ENCODE results near the gene FLYWCH1. TPM values are rescaled to one million over a fixed set of nuclear protein-coding genes. Genes with fewer than 3 reads are reported as not detected.

Gene FLYWCH1
- total and polyA plus RNA-seq, 2 of the 8 experiments (the other 6 are each of a cell fraction or from before 2014, with no cell fraction given): 12.4 to 23.5 TPM

GRCh38 chr16:2966808-2967191 lies 55.1 kb downstream of the FLYWCH1 start:
- Histone ChIP-seq H4K8ac (ENCODE audit: extremely low read depth, insufficient read depth, low read length) (no peak overlapping the region), H3K79me2 (ENCODE audit: control insufficient read depth in 1 of 2, insufficient read depth in 2 of 2, low read length in 2 of 2) (peaks cover 0 to 2% of the 10 kb centered on the region in 2 experiments; a peak in 1 of 4 replicates), H4K5ac (ENCODE audit: insufficient read length, low read depth, low read length) (no peak overlapping the region), H2AK5ac (ENCODE audit: low read depth, low read length) (no peak overlapping the region), H4K91ac (replicated peaks; ENCODE audit: insufficient read length, low read length) (no peak overlapping the region), H2BK5ac (ENCODE audit: low read depth, low read length) (no peak overlapping the region), H3K27ac (ENCODE audit: low read depth, low read length) (no peak overlapping the region), H3K4me3 (ENCODE audit: extremely low read depth in 1 of 4, insufficient read depth in 2 of 4, low read depth in 3 of 4, low read length in 4 of 4) (peak overlapping the region; percentile 8 to 51 (median 18); a peak in 6 of 8 replicates), H3K14ac (ENCODE audit: insufficient read length) (no peak overlapping the region), H3K18ac (ENCODE audit: extremely low read depth, low read length) (no peak overlapping the region), H2BK20ac (ENCODE audit: low read length) (no peak overlapping the region), H2BK120ac (replicated peaks; ENCODE audit: low read depth, low read length) (no peak overlapping the region), H3K23ac (ENCODE audit: insufficient read length) (no peak overlapping the region), H3K36me3 (ENCODE audit: control insufficient read depth in 2 of 4, insufficient read depth in 4 of 4, low read length in 3 of 4) (peaks cover 0 to 4% (median 0%) of the 10 kb centered on the region in 4 experiments; a peak in 2 of 8 replicates), H3K4me2 (ENCODE audit: insufficient read depth in 1 of 2, low read depth in 2 of 2, low read length in 2 of 2) (peak overlapping the region; percentile 40 to 66), H3K23me2 (ENCODE audit: low read depth, low read length) (peaks cover 27% of the 10 kb centered on the region), H2BK12ac (ENCODE audit: low read depth, low read length) (no peak overlapping the region), H2BK15ac (ENCODE audit: low read length) (no peak overlapping the region), H3K27me3 (replicated peaks in 1 of 4; ENCODE audit: control insufficient read depth in 3 of 4, extremely low read depth in 1 of 4, insufficient read depth in 3 of 4, low read length in 3 of 4) (peaks cover 15 to 32% (median 23%) of the 10 kb centered on the region in 4 experiments; a peak in 6 of 7 replicates), H3K9ac (replicated peaks in 1 of 4; ENCODE audit: extremely low read depth in 1 of 4, low read depth in 3 of 4, low read length in 3 of 4) (no peak overlapping the region), H3K4me1 (replicated peaks in 1 of 4; ENCODE audit: control insufficient read depth in 3 of 4, insufficient read depth in 4 of 4, low read length in 3 of 4) (peaks cover 0 to 40% (median 23%) of the 10 kb centered on the region in 4 experiments; a peak in 6 of 7 replicates), H2AFZ (ENCODE audit: low read length) (no peak overlapping the region), H3K56ac (replicated peaks; ENCODE audit: insufficient read length, low read depth, low read length) (no peak overlapping the region), H4K20me1 (replicated peaks in 1 of 2; ENCODE audit: control insufficient read depth in 1 of 2, insufficient read depth in 2 of 2, low read length in 2 of 2) (peaks cover 17 to 19% of the 10 kb centered on the region in 2 experiments), H3K9me3 (ENCODE audit: insufficient read depth in 2 of 2, low read depth in 1 of 2, low read length in 1 of 2) (no peaks in the 10 kb centered on the region), H3K4ac (replicated peaks; ENCODE audit: insufficient read length, low read depth, low read length) (no peak overlapping the region), H3K79me1 (ENCODE audit: low read depth, low read length) (peaks cover 7% of the 10 kb centered on the region)
- WGBS, 2 experiments (ENCODE audit: extremely low coverage in 1 of 2, insufficient coverage in 1 of 2, insufficient read length in 1 of 2, insufficient replicate concordance in 2 of 2, low coverage in 1 of 2, low lambda C conversion rate in 2 of 2, missing lambda C conversion rate in 1 of 2): 14% methylated on average over 15 of the region's 46 CpGs; no CpG with 5 or more reads in 1 of the 2 experiments
- FAIRE-seq (no peak), DNase-seq (ENCODE audit: low read depth in 1 of 2, low spot score in 2 of 2) (peak in 1 of 2 experiments; percentile 56)
- ChIA-PET CTCF (ENCODE audit: partially characterized antibody) (interaction anchor here (0.6 to 1.8 kb wide), 11 partner anchors 10 to 1116 kb away, joined by 3 to 10 read pairs (median 4); partner anchors contain the start of gene FLYWCH1), POLR2A (ENCODE audit: partially characterized antibody) (interaction anchor here (0.7 to 25.4 kb wide), 7 partner anchors 8 to 58 kb away, joined by 3 to 455 read pairs (median 7); partner anchors contain the start of genes CLDN6, HCFC1R1, PKMYT1 and THOC6)
- no peak for TF ChIP-seq CEBPB (IDR thresholded peaks at IDR 0.05; ENCODE audit: low read depth, low read length)
- TF ChIP-seq SUZ12 (IDR thresholded peaks at IDR 0.05; ENCODE audit: low read length): 0 out of 2 replicates have a peak, but pooled peaks have one; percentile 53
- TF ChIP-seq JUND (IDR thresholded peaks at IDR 0.05; ENCODE audit: low read length): no peak
- TF ChIP-seq GTF2F1 (IDR thresholded peaks at IDR 0.05; ENCODE audit: borderline replicate concordance, low read depth, low read length): no peak
- no peak for TF ChIP-seq HDAC6 (IDR thresholded peaks at IDR 0.05; ENCODE audit: low read depth, low read length)
- TF ChIP-seq SAP30 (IDR thresholded peaks at IDR 0.05; ENCODE audit: insufficient read depth, insufficient replicate concordance, low read length): no peak
- no peak for TF ChIP-seq FOSL1 (IDR thresholded peaks at IDR 0.05; ENCODE audit: insufficient read depth, low read depth, low read length)
- peak; percentile 75; the same call in 1 of the 2 replicates for TF ChIP-seq GABPA (IDR thresholded peaks at IDR 0.05; ENCODE audit: borderline replicate concordance, insufficient read depth, low read length)
- no peak for TF ChIP-seq ZNF274 (IDR thresholded peaks at IDR 0.05; ENCODE audit: borderline replicate concordance, extremely low read depth, low read length)
- no peak for TF ChIP-seq JUN (IDR thresholded peaks at IDR 0.05; ENCODE audit: low read depth, low read length)

All from H1 (cell line).